HepG2 (cell line): ENCODE results near the gene TMTC4. TPM values are rescaled to one million over a fixed set of nuclear protein-coding genes. Genes with fewer than 3 reads are reported as not detected.

Experiments used
- ATAC-seq: fragments of 200-7000 bp; cut with Tn5 transposase; 3 replicates; pipeline ENCODE4 v1.9.1; 2020; ENCODE audit warnings: mild to moderate bottlenecking, moderate library complexity
- BruUV-seq: library from RNA; stranded (reverse); fragments of 400-500 nt; replicated peaks from 2 replicates; lab custom pipeline; 2021; lab: Mats Ljungman, UMichigan
- CTCF ChIA-PET: fragments of 300-600 bp; formaldehyde crosslinking; extraction: SDS; loops from one replicate; lab custom pipeline; 2021; ENCODE audit warnings: low total read pairs, inconsistent platforms, low intra/inter-chr PET ratio; lab: Yijun Ruan, JAX
- POLR2A ChIA-PET: fragments of 350-600 bp; sonication (Branson Sonifier 250); formaldehyde crosslinking; loops from one replicate; lab custom pipeline; 2020; ENCODE audit warnings: antibody characterized with exemption, inconsistent platforms; lab: Yijun Ruan, JAX
- DNase-seq: peaks from one replicate; pipeline ENCODE4 v3.0.0-alpha.2; 2015; ENCODE audit warnings: low spot score
- FAIRE-seq: peaks from 3 replicates; lab custom pipeline; 2011; peaks lifted over from hg19 to GRCh38; lab: Jason Lieb, UNC
- H2AFZ ChIP-seq: one replicate; pipeline ENCODE4 v1.6.1; 2011; ENCODE audit warnings: low read length, inconsistent platforms
- H3K27ac ChIP-seq: fragments of 300-600 bp; 3 replicates; pipeline ENCODE4 v1.8.0; 2011; ENCODE audit warnings: mixed run types, mild to moderate bottlenecking, mixed read lengths, low read length, inconsistent platforms; ENCODE audit not compliant: insufficient read depth; ENCODE audit errors: extremely low read length
- H3K27me3 ChIP-seq, 2 experiments: fragments of 200-600 bp in 1 of 2; 2 replicates in 1 of 2; 3 replicates in 1 of 2; pipeline versions ENCODE4 v1.6.0 to v1.8.0; 2011; ENCODE audit warnings: low read length in 2 of 2, mild to moderate bottlenecking in 2 of 2, moderate library complexity in 2 of 2, inconsistent platforms in 1 of 2; ENCODE audit not compliant: insufficient read depth in 2 of 2, control insufficient read depth in 1 of 2
- H3K36me3 ChIP-seq, 2 experiments: fragments of 200-600 bp in 1 of 2; replicated peaks in 1 of 2; 2 replicates in 1 of 2; 3 replicates in 1 of 2; pipeline versions ENCODE4 v1.5.1 to v1.8.0; 2011; ENCODE audit warnings: low read length in 2 of 2, inconsistent platforms in 1 of 2; ENCODE audit not compliant: insufficient read depth in 2 of 2, control insufficient read depth in 1 of 2
- H3K4me1 ChIP-seq: 2 replicates; pipeline ENCODE4 v1.5.1; 2012; ENCODE audit warnings: low read length, inconsistent platforms; ENCODE audit not compliant: insufficient read depth
- H3K4me2 ChIP-seq: 2 replicates; pipeline ENCODE4 v1.6.0; 2011; ENCODE audit warnings: low read depth, low read length, inconsistent platforms
- H3K4me3 ChIP-seq, 3 experiments: fragments of 200-600 bp in 1 of 3; sonication (generic), shearing (Covaris generic) in 1 of 3; replicated peaks in 1 of 3; 2 replicates each; pipeline ENCODE4 v1.5.1; 2011 to 2016; ENCODE audit warnings: low read length in 3 of 3, inconsistent platforms in 2 of 3, low read depth in 2 of 3, mild to moderate bottlenecking in 2 of 3, control low read depth in 1 of 3, mixed read lengths in 1 of 3; ENCODE audit not compliant: insufficient read depth in 1 of 3
- H3K79me2 ChIP-seq: one replicate; pipeline ENCODE4 v1.6.1; 2011; ENCODE audit warnings: low read length, inconsistent platforms; ENCODE audit not compliant: insufficient read depth
- H3K9ac ChIP-seq: 2 replicates; pipeline ENCODE4 v1.6.0; 2011; ENCODE audit warnings: mild to moderate bottlenecking, low read depth, low read length, inconsistent platforms; ENCODE audit not compliant: insufficient read depth
- H3K9me3 ChIP-seq: 2 replicates; pipeline ENCODE4 v1.5.1; 2012; ENCODE audit warnings: mild to moderate bottlenecking, low read length
- H4K20me1 ChIP-seq: 2 replicates; pipeline ENCODE4 v1.6.0; 2011; ENCODE audit warnings: inconsistent platforms, mild to moderate bottlenecking, low read length, moderate library complexity; ENCODE audit not compliant: insufficient read depth
- NFYB ChIP-seq: sonication (generic); formaldehyde crosslinking; IDR thresholded peaks from 2 replicates; pipeline ENCODE4 v1.4.0; 2020; ENCODE audit warnings: missing genetic modification reagents
- NRL ChIP-seq: sonication (generic); formaldehyde crosslinking; IDR thresholded peaks from 2 replicates; pipeline ENCODE4 v1.5.0; 2020; ENCODE audit warnings: missing genetic modification reagents, mild to moderate bottlenecking, moderate library complexity, borderline replicate concordance
- SMAD9 ChIP-seq: sonication (generic); formaldehyde crosslinking; IDR thresholded peaks from 2 replicates; pipeline ENCODE4 v1.5.1; 2020; ENCODE audit warnings: mild to moderate bottlenecking, missing genetic modification reagents
- SRY ChIP-seq: sonication (generic); formaldehyde crosslinking; IDR thresholded peaks from 2 replicates; pipeline ENCODE4 v1.8.0; 2022; ENCODE audit warnings: mild to moderate bottlenecking, missing genetic modification reagents
- TBL1XR1 ChIP-seq: fragments of 150-350 bp; IDR thresholded peaks from 2 replicates; pipeline ENCODE4 v1.6.1; 2014; ENCODE audit warnings: borderline replicate concordance, low read length; ENCODE audit not compliant: partially characterized antibody
- THAP11 ChIP-seq: IDR thresholded peaks from 2 replicates; pipeline ENCODE4 v1.6.1; 2016; ENCODE audit warnings: missing biosample characterization, missing genetic modification reagents
- TP53 ChIP-seq: sonication (generic); formaldehyde crosslinking; conservative IDR thresholded peaks from 2 replicates; pipeline ENCODE4 v1.4.0; 2020; ENCODE audit warnings: missing genetic modification reagents
- ZNF180 ChIP-seq: sonication (generic); formaldehyde crosslinking; IDR thresholded peaks from 2 replicates; pipeline ENCODE4 v1.4.0; 2020; ENCODE audit warnings: low read depth, missing genetic modification reagents, borderline replicate concordance
- ZNF331 ChIP-seq: sonication (generic); formaldehyde crosslinking; IDR thresholded peaks from 2 replicates; pipeline ENCODE4 v1.4.0; 2020; ENCODE audit warnings: missing genetic modification reagents
- ZNF383 ChIP-seq: sonication (generic); formaldehyde crosslinking; IDR thresholded peaks from 2 replicates; pipeline ENCODE4 v1.4.0; 2020; ENCODE audit warnings: missing genetic modification reagents, mild to moderate bottlenecking, borderline replicate concordance
- ZNF468 ChIP-seq: sonication (generic); formaldehyde crosslinking; IDR thresholded peaks from 2 replicates; pipeline ENCODE4 v1.8.0; 2022; ENCODE audit warnings: mild to moderate bottlenecking, moderate library complexity, missing genetic modification reagents
- ZNF484 ChIP-seq: sonication (generic); formaldehyde crosslinking; IDR thresholded peaks from 2 replicates; pipeline ENCODE4 v1.5.1; 2020; ENCODE audit warnings: mild to moderate bottlenecking, low read depth, missing genetic modification reagents, borderline replicate concordance
- WGBS: methylation state at CpG from one replicate; pipeline ENCODE4 v1.1.6; 2017; ENCODE audit warnings: low lambda C conversion rate; 5-methylcytosine and 5-hydroxymethylcytosine counted together
- in situ Hi-C: cut with HindIII; loops from 2 replicates; pipeline ENCODE4 v1.10.0; 2017; ENCODE audit warnings: low pct_unique_long_range_greater_than_20kb; ENCODE audit not compliant: extremely low pct_ligation_motif_present
- intact Hi-C: fragments of 100-400 bp; cut with micrococcal nuclease; formaldehyde crosslinking; loops from one replicate; pipeline ENCODE4 v1.10.0; 2022; ENCODE audit not compliant: unreplicated experiment
- polyA plus RNA-seq, 8 experiments: library from polyadenylated mRNA; depleted of rRNA in 3 of 8; stranded (reverse) in 7 of 8; unstranded in 1 of 8; fragments of >200 nt; fragmentation: Illumina TruSeq in 4 of 8; extraction: Trizol in 4 of 8; gene quantifications; 2 replicates each; pipeline versions ENCODE4 v1.2.1 to v1.2.3, GENCODE V29; 2011 to 2016; ENCODE audit warnings: low read depth in 4 of 8, missing spikeins in 1 of 8, mixed read lengths in 1 of 8; ENCODE audit not compliant: insufficient read depth in 1 of 8
- total RNA-seq, 5 experiments: library from RNA; depleted of rRNA; stranded (reverse); fragments of >200 nt; fragmentation: Illumina TruSeq; extraction: Trizol; gene quantifications; 2 replicates each; pipeline ENCODE4 v1.2.3, GENCODE V29; 2016; ENCODE audit warnings: low read depth in 1 of 5
- TF ChIP-seq, protein P1 (sequence below): sonication (generic); formaldehyde crosslinking; IDR thresholded peaks from 2 replicates; pipeline ENCODE4 v1.8.0; 2022; ENCODE audit warnings: missing genetic modification reagents, low read depth, mild to moderate bottlenecking, borderline replicate concordance
- TF ChIP-seq, protein P2 (sequence below): sonication (generic); formaldehyde crosslinking; IDR thresholded peaks from 2 replicates; pipeline ENCODE4 v1.5.0; 2020; ENCODE audit warnings: mild to moderate bottlenecking, low read depth, missing genetic modification reagents, borderline replicate concordance
- TF ChIP-seq, protein P3 (sequence below): sonication (generic); formaldehyde crosslinking; IDR thresholded peaks from 2 replicates; pipeline ENCODE4 v1.8.0; 2022; ENCODE audit warnings: missing genetic modification reagents, mild to moderate bottlenecking, inconsistent platforms, borderline replicate concordance

The TMTC4 gene
- total and polyA plus RNA-seq, 2 of the 13 experiments (the other 11 are each of a cell fraction or from before 2014, with no cell fraction given): 16.0 to 22.6 TPM

DNA sequence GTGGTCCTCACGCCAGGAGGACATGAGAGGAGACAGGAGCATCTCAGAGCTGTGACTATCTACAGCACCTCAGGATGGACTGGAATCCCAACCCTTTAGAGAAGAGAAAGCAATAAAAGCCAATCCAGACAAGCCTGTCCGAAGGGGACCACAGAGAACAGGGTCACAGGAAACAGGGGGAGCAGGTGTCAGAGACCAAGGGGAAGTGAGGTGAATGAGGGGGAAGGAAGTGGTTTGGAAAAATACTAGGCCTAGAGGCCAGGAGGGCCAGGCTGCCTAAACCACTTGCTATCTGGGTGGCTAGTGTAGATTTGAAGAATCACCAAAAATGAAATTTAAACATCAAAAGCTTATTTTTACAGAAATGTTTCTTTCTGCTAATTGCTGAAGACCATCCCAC is 16.2 kb downstream of the TMTC4 start:
- peaks cover 9 to 66% of the 10 kb centered on the region in 2 experiments; a peak in 4 of 5 replicates for H3K36me3 ChIP-seq
- in situ Hi-C loops (no loop called here), intact Hi-C loops (no loop called here)
- FAIRE-seq (no peak), ATAC-seq (no peak), DNase-seq (no peak)
- H3K27ac ChIP-seq: no peak overlapping the region
- H3K4me3 ChIP-seq: no peak overlapping the region
- no peak overlapping the region for H3K9ac ChIP-seq
- H2AFZ ChIP-seq: no peak overlapping the region
- ChIA-PET POLR2A (no interaction called here), CTCF (no interaction called here)
- BruUV-seq: no TSS peak
- H3K9me3 ChIP-seq: no peaks in the 10 kb centered on the region
- H3K4me1 ChIP-seq: peaks cover 18% of the 10 kb centered on the region
- no peaks in the 10 kb centered on the region for H3K27me3 ChIP-seq
- H3K4me2 ChIP-seq: no peak overlapping the region
- no peaks in the 10 kb centered on the region for H3K79me2 ChIP-seq
- no peaks in the 10 kb centered on the region for H4K20me1 ChIP-seq
- WGBS: 76% methylated on average over 2 of the region's 2 CpGs
- TF ChIP-seq ZNF468 (CRISPR knock-in tag) (no peak), NFYB (no peak), NRL (CRISPR knock-in tag) (no peak), ZNF180 (CRISPR knock-in tag) (no peak), SRY (no peak), ZNF383 (CRISPR knock-in tag) (no peak)
- TF ChIP-seq, protein P1, sequence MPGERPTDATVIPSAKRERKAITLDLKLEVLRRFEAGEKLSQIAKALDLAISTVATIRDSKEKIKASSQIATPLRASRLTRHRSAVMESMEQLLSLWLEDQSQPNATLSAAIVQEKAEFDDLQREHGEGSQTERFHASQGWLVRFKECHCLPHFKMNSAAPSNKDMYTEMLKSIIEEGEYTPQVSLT: no peak
- TF ChIP-seq, all 625 proteins: peak for 0

DNA sequence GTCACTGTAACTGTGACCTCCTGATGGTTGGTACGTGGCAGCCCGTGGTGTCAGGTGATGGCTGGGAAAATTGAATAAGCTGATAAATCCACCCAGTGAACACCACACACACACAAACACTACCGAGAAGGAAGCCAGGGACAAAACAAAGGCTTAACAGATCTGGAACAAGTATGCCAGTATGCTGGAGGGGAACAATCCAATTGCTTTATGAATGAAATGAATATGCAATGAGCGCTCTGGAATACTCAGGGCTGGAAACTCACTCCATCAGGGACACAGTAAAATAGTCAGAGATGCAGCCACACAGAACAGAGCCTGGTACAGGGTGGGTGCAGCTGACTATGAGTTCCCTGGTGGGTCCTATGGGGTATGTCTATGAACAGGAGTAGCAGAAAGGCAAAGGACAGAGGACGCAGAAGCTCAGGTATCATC is 16.7 kb downstream of the TMTC4 start:
- H3K4me1 ChIP-seq: peaks cover 13% of the 10 kb centered on the region
- ChIA-PET CTCF (no interaction called here), POLR2A (no interaction called here)
- H3K27ac ChIP-seq: no peak overlapping the region
- BruUV-seq: no TSS peak
- DNase-seq (no peak), FAIRE-seq (no peak), ATAC-seq (no peak)
- no peaks in the 10 kb centered on the region for H4K20me1 ChIP-seq
- H3K9me3 ChIP-seq: no peaks in the 10 kb centered on the region
- no peak overlapping the region for H3K4me3 ChIP-seq
- peaks cover 10 to 63% of the 10 kb centered on the region in 2 experiments; a peak in 4 of 5 replicates for H3K36me3 ChIP-seq
- intact Hi-C loops (no loop called here), in situ Hi-C loops (no loop called here)
- no peak overlapping the region for H2AFZ ChIP-seq
- WGBS: 97% methylated on average over 5 of the region's 5 CpGs
- no peak overlapping the region for H3K4me2 ChIP-seq
- no peaks in the 10 kb centered on the region for H3K27me3 ChIP-seq
- H3K79me2 ChIP-seq: no peaks in the 10 kb centered on the region
- H3K9ac ChIP-seq: no peak overlapping the region
- TF ChIP-seq, protein P2, sequence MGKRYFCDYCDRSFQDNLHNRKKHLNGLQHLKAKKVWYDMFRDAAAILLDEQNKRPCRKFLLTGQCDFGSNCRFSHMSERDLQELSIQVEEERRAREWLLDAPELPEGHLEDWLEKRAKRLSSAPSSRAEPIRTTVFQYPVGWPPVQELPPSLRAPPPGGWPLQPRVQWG (CRISPR knock-in tag): no peak
- TF ChIP-seq, protein P3, sequence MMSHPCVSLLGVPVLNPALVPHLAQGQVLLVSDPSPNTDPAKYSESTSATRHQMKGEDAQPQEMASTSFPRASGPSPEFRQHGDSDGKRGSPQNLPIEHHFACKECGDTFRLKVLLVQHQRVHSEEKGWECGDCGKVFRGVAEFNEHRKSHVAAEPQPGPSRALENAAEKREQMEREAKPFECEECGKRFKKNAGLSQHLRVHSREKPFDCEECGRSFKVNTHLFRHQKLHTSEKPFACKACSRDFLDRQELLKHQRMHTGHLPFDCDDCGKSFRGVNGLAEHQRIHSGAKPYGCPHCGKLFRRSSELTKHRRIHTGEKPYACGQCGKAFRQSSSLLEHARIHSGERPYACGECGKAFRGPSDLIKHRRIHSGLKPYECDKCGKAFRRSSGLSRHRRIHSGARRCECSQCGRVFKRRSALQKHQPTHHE (CRISPR knock-in tag): no peak
- TF ChIP-seq THAP11 (CRISPR knock-in tag) (no peak), ZNF331 (CRISPR knock-in tag) (no peak), TBL1XR1 (no peak), TP53 (no peak), SMAD9 (no peak), ZNF484 (CRISPR knock-in tag) (no peak)
